ENCODE results near the gene RPL7L1.
"Not testable (repeated sequence)": the region's sequence is repeated elsewhere in the genome, so short reads cannot be mapped to it uniquely, and the experiment has no call there.

RPL7L1 gene

DNA sequence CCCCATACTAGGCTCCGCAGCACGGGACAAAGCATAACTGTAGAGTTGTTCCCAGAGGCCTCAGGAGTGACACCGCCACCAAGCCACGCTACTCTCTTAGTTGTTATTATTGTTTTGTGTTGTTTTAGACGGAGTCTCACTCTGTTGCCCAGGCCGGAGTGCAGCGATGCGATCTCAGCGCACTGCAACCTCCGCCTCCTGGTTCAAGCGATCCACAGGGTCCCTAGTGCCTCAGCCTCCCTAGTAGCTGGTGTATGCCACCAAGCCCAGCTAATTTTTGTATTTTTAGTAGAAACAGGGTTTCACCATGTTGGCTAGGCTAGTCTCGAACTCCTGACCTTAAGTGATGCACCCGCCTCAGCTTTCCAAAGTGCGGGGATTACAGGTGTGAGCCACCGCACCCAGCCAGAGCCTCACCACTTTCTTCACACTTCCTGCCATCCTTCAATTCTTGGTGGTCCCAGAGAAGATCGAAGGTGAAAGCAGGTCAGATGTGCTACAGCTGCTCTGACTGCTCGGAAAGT is 11.8 kb downstream of the RPL7L1 start:
- DNase-seq (ENCODE audit: low read depth): no peak

DNA sequence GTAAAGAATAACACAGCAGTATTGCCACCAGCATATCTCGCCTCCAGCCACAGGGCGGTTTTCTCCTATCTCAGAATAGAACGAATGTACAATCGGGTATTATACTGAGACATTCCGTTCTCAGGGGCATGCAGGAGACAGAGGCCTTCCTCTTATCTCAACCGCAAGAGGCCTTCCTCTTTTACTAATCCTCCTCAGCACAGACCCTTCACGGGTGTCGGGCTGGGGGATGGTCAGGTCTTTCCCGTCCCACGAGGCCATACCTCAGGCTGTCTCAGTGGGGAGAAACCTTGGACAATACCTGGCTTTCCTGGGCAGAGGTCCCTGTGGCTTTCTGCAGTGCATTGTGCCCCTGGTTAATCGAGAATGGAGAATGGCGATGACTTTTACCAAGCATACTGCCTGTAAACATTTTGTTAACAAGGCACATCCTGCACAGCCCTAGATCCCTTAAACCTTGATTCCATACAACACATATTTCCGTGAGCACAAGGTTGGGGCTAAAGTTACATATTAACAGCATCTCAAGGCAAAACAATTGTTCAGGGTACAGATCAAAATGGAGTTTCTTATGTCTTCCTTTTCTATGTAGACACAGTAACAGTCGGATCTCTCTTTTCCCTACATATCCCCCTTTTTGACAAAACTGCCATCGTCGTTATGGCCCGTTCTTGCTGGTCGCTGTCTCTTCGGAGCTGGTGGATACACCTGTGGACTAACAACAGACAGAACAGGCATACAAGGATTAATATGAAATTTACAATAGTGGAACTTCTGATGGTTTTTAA is 14.8 kb downstream of the RPL7L1 start:
- not testable (repeated sequence) for DNase-seq (ENCODE audit: low read depth)

DNA sequence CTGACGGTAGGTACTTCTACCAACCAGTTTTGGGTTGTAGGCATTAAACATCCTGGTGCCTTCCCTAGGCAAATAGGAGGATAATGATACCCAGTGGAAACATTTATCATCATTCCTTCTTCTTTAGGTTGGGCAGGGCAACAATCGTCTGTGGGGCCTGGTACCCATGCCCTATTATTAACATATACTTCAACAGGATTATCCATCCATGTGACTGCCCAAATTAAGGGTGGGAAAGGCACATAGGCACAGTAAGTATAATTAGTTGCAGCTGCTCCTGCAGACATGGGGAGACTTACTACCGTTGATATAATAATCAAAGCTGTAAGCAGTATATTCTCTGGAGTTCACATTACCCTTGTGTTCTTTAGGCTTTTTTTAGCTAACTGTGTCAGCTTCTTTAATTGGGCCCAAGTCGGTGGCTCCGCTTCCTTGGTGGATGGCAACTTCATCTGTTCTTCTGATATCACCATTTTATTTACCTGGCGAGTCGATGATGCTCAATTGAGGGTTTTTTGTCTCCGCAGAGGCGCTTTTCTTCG is 16.8 kb downstream of the RPL7L1 start:
- DNase-seq (ENCODE audit: low read depth): no peak

DNA sequence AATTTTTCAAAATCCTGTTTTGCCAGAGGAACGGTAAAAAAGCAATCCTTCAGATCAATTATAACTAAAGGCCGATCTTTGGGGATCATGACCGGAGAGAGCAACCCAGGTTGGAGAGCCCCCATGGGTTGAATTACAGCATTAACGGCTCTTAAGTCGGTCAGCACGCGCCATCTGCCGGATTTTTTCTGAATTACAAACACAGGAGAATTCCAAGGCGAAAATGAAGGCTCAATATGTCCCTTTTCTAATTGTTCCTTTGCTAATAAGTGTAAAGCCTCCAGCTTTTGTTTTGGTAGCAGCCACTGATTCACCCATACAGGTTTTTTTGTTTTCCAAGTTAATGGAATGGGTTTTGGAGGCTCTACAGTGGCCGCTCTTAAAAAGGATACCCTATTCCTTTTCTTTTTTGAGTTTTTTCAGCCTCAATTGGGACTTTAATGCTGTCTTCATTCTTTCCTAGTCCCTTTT is 19.5 kb downstream of the RPL7L1 start:
- peak; percentile 27 for DNase-seq (ENCODE audit: low read depth)

DNA sequence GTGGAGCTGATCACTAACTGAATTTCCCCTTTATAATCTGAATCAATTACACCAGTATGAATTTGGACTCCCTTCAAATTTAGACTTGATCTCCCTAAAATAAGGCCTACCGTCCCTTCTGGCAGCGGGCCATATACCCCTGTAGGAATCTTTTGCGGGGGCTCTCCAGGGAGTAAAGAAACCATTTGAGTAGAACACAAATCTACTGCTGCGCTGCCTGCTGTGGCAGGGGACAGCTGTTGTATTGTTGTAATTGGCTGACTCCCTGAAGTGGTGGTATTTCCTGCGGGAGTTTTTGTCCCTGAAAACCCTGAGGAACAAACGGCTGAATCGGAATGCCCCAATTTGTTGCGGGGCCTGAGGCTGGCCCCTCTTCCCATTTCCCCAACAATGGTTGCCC is 20.5 kb downstream of the RPL7L1 start:
- no peak for DNase-seq (ENCODE audit: low read depth)

DNA sequence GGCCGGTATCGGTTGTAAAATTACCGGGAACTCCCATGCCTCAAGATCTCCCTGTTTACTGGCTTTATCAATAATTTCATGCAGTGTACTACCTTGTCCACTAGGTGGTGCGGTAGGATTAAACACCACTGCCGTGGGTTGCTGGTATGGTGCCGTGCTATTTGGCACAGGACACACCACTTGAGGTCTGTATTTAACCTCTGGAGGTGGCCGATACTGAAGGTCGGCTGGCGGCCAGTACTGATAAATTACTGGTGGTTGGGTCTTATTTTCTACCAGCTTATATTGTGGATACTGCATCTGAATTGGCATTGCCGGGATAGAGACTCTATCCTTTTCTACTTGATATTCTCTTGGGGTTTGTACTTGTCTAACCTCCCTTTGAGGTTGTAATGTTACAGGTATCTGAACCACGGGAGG is 22.1 kb downstream of the RPL7L1 start:
- peak; percentile 42 for DNase-seq (ENCODE audit: low read depth)

DNA sequence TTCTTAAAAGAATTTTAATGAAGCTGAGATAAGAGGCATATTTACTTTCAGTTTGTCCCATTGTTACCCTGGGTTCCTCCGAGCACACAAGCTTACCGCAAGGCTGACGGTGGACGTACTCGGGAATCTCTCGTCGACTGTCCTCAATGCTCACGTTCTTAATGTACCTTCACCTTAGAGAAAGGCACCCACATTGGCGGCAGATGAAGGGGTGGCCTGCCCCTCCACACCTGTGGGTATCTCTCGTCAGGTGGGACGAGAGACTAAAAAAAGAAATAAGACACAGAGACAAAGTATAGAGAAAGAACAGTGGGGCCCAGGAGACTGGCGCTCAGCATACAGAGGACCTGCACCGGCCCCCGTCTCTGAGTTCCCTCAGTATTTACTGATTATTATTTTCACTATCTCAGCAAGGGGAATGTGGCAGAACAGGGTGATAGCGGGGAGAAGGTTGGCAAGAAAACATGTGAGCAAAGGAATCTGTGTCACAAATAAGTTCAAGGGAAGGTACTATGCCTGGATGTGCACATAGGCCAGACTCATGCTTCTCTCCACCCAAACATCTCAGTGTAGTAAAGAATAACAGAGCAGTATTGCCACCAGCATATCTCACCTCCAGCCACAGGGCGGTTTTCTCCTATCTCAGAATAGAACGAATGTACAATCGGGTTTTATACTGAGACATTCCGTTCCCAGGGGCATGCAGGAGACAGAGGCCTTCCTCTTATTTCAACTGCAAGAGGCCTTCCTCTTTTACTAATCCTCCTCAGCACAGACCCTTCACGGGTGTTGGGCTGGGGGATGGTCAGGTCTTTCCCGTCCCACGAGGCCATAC is 23.2 kb downstream of the RPL7L1 start:
- DNase-seq (ENCODE audit: low read depth): not testable (repeated sequence)

DNA sequence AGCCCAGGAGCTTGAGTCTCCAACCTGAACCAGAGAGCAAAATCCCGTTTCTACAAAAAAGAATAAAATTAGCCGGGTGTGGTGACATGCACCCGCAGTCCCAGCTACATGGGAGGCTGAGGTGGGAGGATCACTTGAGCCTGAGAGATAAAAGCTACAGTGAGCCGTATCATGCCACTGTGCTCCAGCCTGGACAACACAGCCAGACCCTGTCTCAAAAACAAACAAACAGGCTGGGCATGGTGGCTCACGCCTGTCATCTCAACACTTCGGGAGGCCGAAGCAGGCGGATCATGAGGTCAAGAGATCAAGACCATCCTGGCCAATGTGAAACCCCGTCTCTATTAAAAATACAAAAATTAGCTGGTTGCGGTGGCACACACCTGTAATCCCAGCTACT is 25.1 kb downstream of the RPL7L1 start:
- DNase-seq (ENCODE audit: low read depth): no peak

DNA sequence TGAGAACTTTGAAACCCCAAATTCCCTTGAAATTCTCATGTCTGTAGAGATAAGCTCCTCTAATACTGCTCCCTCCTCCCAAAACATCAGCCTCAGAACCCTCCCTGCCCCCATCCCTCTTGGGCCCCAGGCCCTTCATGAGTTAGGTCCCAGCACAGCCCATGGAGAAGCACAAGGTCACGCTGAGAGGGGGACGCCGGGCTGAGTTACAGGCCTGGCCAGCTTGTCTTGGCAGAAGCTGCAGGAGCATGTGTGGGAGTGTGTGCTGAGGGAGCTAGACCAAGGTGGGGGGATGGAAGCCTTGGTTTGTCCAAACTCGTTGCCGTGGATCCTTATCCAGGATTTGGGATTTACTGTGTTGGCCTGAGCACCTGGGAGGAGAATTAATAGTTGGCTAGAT is 27.9 kb downstream of the RPL7L1 start:
- DNase-seq (ENCODE audit: low read depth): no peak

DNA sequence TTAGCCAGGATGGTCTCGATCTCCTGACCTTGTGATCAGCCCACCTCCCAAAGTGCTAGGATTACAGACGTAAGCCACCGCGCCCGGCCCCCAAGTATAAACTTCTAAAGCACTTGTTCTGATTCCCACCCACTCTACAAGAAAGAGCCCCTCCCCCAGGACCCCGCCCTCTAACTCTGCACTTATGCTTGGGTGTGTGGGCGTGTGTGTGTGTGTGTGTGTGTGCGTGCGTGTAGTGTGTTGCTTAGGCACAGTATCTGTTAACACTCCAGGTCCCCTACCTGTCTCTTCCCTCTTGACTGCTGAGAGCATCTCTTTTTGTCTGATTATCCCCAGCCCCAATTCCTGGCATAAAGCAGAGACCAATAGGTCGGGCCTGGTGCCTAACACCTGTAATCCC is 30.4 kb downstream of the RPL7L1 start:
- no peak for DNase-seq (ENCODE audit: low read depth)

DNA sequence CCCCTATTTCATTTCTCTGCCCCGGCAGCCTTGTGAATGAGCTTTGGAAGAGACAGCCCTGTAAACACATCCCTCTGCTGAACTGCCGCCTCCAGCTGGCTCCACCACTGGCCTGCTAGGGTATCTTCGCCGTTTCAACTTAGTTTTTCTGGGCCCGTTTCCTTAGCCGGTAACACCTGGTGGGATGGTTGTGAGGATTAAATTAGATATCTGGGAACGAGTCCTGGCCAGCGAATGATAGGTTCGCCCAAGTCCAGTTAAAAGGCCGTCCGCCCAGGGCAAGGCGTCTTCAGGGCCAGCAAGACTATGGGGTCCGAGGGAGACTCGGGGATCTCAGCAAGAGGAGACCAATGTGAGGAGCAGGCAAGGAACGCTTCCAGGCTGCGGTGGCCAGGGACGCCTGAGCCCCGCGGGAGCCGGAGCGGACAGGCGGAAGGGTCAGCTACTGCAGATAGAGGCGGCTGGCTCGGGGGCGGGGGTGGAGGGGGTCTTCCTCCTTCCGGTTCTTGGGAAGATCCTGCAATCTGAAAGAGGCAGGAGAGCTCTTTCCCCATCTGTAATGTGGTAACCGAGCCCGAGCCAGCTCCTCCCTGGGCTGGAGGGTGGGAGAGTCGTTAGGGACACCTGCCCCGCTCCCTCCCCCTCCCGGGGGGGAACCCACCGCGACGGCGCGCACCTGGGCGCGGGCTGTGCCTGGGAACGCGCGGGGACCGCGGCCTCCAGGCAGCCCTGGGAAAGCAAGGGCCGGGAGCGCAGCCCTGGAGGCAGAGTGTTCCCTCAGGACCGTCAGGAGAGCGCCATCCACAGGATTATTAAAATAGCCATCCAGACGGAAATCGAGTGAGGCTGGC is 32.0 kb downstream of the RPL7L1 start:
- no peak for DNase-seq (ENCODE audit: low read depth)

DNA sequence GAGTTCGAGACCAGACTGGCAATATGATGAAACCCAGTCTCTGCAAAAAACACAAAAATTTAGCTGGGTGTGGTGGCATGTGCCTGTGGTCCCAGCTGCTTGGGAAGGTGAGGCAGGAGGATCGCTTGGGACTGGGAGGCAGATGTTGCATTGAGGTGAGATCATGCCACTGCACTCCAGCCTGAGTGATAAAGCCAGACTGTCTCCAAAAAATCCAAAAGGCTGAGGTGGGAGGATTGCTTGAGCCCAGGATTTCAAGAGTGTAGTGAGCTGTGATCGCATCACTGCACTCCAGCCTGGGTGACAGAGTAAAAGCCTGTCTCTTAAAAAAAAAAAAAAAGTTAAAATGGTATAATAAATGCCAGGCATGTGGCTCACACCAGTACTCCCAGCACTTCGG is 35.1 kb downstream of the RPL7L1 start:
- DNase-seq (ENCODE audit: low read depth): no peak

DNA sequence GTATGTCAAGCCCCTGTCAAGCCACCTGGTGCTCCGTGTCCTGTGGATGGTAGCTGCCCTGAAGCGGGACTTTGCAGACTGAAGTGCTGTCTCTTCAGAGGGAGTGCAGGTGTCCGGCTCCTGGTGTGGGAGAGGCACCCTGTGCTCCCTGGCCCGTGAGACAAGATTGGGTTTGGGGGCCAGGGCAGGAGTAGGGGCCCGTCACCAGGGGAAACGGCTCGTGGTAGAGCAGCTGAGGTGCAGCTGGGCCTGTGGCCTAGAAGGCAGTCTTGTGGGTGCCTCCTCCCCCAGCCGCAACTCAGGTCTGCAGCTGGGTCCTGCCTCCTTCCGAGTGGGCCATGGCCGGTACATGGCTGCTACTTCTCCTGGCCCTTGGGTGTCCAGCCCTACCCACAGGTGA is 36.3 kb downstream of the RPL7L1 start, which contains the start of gene PTCRA:
TSS of gene PTCRA (plus strand) at position 322 of the 400 bp plus-strand sequence. CDS start at position 339, 17 bp downstream.
- DNase-seq (ENCODE audit: low read depth): no peak

DNA sequence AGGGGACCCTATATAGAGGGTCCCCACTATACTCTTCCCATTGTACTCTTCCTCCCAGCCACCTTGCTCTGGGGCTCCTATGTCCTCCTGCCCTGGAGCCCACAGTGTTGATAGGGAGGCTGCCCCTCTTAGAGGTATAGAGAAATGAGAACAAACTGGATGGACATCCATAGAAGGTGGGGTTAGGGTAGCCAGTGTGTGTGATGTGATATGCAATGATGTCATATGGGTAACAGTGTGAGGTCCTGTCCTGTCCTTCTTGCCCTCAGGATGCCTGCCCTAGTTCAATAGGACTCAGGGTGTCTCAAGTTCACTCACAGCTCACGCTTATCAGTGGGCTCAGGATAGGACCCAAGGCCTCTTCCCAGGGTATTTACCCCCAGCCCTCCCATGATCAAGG is 36.9 kb downstream of the RPL7L1 start:
- DNase-seq (ENCODE audit: low read depth): no peak

DNA sequence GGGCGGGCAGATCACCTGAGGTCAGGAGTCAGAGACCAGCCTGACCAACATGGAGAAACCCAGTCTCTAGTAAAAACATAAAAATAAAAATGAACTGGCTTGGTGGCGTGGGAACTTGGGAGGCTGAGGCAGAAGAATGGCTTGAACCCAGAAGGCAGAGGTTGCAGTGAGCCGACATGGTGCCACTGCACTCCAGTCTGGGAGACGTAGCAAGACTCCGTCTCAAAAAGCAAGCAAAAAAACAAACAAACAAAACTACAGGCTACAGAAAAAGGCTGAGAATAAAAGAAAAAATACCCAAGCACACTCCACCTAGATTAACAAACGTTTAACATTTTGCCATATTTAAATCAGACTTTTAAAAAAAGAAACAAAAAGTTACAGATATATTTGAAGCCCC is 42.4 kb downstream of the RPL7L1 start:
- DNase-seq (ENCODE audit: low read depth): no peak

DNA sequence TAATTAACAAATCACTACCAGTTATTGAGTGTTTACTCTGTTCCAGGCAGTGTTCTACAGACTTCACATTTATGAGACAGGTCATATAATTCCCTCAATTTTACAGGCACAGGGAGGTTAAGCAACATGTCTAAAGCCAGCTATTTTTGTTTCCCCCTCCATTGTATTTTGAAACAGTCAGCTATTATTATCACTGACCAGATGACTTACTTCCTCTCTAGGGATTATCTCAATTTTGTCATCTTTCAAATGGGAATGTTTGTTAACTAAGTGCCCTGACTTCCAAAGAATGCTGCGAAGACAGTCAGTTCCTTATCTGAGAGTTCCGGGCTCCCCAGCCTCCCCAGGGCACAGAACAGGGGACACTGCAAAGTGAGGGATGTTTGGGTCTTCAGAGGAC is 44.2 kb downstream of the RPL7L1 start:
- no peak for DNase-seq (ENCODE audit: low read depth)

DNA sequence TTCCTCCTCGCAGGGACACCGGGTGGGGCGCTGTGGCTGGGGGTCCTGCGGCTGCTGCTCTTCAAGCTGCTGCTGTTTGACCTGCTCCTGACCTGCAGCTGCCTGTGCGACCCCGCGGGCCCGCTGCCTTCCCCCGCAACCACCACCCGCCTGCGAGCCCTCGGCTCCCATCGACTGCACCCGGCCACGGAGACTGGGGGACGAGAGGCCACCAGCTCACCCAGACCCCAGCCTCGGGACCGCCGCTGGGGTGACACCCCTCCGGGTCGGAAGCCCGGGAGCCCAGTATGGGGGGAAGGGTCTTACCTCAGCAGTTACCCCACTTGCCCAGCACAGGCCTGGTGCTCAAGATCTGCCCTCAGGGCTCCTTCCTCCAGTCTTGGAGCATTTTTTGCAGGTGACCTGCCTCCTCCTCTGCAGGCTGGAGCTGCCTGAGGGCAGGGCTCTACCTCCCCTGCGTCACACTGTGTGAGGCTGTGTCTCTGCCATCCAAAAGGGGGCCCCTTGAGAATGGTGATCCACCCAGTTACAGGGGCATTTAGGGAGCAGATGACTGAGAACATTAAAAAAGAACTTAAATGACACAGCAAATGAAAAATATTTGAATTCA is 45.9 kb downstream of the RPL7L1 start:
- DNase-seq (ENCODE audit: low read depth): no peak

DNA sequence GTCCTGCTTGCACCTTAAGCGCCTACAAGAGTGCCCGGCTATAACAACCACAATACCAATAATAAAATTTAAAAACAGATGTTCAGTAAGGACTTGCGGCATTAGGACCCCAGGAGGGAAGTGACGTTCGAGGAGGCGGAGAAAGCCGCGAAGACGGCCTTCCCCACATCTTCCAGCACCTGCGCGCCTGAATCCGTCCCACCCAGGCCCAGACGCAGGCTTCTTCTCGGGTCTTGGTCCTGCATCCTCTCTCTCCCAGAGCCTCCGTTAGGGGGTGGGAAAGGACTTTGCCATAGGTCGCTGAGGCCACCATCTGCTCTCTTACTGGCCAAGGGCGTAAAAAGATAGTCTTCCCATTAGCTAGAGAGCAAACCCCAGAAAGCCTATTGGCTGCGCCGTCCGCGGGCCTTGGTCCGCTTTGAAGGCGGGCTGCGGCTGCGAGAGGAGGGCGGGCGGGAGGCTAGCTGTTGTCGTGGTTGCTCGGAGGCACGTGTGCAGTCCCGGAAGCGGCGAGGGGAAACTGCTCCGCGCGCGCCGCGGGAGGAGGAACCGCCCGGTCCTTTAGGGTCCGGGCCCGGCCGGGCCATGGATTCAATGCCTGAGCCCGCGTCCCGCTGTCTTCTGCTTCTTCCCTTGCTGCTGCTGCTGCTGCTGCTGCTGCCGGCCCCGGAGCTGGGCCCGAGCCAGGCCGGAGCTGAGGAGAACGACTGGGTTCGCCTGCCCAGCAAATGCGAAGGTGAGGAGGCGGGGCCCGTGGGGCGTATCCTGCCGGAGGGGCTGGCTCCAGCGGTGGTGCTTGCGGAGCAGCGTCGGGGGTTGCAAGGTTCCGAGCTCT is 49.8 kb downstream of the RPL7L1 start, which contains the start of gene CNPY3:
TSS of gene CNPY3 (plus strand) at position 495 of the 835 bp plus-strand sequence. CDS start at position 586, 91 bp downstream.
- peak; percentile 90 for DNase-seq (ENCODE audit: low read depth)

DNA sequence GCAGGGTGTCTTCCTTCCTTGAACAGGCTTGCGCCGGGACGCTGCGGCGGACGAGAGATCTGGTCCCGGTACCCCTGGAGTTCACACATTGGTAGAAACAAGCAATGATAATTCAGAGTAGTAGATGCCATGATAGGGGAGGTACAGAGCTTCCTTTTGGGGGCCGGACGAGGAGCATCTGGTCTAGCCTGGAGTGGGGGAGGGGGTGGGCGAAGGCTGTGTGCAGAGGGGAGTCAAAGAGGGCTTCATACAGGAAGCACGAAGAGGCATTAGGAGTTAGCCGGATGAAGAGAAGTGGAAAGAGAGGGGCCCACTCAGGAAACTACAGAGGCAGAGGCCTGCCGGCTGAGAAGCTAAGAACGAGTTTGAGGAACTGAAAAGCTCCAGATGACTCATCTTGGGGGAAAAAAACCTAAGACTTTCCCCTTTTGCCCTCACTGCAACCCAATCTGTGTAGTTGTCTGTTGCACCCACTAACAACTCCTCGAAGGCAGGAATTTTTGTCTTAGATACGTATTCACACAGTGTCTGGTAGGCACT is 50.5 kb downstream of the RPL7L1 start:
- DNase-seq (ENCODE audit: low read depth): peak; percentile 27

DNA sequence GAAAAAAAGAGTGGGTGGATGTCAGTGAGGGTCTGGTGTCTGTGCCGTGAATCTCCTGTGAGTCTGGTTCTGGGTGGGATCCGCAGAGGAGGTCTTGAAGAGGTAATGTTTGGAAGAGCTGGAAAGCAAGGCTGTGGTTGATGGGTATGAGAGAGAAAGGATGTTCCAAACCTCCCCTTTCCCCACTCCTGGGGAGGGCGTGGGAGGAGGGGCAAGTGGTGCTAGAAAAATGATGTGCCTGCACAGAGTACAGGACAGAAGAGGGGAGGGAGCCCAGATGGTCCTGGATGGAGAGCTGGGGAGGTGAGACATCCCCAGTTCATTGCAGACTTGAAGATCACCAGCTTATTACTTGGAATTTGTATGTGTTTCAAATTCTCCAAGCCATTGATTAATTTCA is 53.0 kb downstream of the RPL7L1 start:
- no peak for DNase-seq (ENCODE audit: low read depth)
